MG63 (cell line): ENCODE data around the gene UPP1. TPM values are rescaled to one million over a fixed set of nuclear protein-coding genes. Genes with fewer than 3 reads are reported as not detected.
"Not testable (repeated sequence)": the region's sequence is repeated elsewhere in the genome, so short reads cannot be mapped to it uniquely, and the experiment has no call there.

Experiments
- DNase-seq: peaks from one replicate; pipeline ENCODE4 v3.0.0-alpha.2; 2020
- H3K27me3 ChIP-seq: fragments of 250-450 bp; sonication (Bioruptor Pico); 2 replicates; pipeline ENCODE4 v1.5.1; 2020; ENCODE audit warnings: mild to moderate bottlenecking, moderate library complexity
- H3K36me3 ChIP-seq: fragments of 250-450 bp; sonication (Bioruptor Pico); 2 replicates; pipeline ENCODE4 v1.5.1; 2020; ENCODE audit warnings: mild to moderate bottlenecking, moderate library complexity
- H3K4me3 ChIP-seq: fragments of 250-450 bp; sonication (Bioruptor Pico); 2 replicates; pipeline ENCODE4 v1.5.1; 2020; ENCODE audit warnings: mild to moderate bottlenecking, moderate library complexity
- H3K9me3 ChIP-seq: fragments of 250-450 bp; sonication (Bioruptor Pico); 2 replicates; pipeline ENCODE4 v1.5.1; 2020; ENCODE audit warnings: mild to moderate bottlenecking, moderate library complexity
- total RNA-seq: library from RNA; depleted of rRNA; stranded (reverse); fragments of >200 nt; shearing (Covaris generic); gene quantifications from 2 replicates; pipeline ENCODE4 v1.2.3, GENCODE V29; 2014; ENCODE audit warnings: low replicate concordance; rRNA removed

Gene UPP1
- total RNA-seq, 1 experiment from 2014 or later: 6.2 TPM

DNA sequence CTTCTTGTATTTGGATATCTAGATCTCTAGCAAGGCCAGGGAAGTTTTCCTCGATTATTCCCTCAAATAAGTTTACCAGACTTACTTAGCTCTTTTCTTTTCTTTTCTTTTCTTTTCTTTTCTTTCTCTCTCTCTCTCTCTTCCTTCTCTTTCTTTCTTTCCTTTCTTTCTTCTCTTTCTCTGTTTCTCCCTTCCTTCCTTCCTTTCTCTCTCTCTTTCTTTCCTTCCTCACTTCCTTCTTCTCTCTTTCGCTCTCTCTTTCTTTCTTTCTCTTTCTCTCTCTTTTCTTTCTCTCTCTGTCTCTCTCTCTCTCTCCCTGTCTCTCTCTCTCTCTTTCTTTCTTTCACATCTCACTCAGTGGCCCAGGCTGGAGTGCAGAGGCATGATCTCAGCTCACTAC, 37.0 kb downstream of the UPP1 start:
- Histone ChIP-seq H3K4me3 (no peak overlapping the region), H3K9me3 (peaks cover 2% of the 10 kb centered on the region; the same call in 1 of the 2 replicates), H3K27me3 (0 out of 2 replicates have a peak, but pooled peaks cover 3% of the 10 kb centered on the region), H3K36me3 (no peaks in the 10 kb centered on the region)
- no peak for DNase-seq

DNA sequence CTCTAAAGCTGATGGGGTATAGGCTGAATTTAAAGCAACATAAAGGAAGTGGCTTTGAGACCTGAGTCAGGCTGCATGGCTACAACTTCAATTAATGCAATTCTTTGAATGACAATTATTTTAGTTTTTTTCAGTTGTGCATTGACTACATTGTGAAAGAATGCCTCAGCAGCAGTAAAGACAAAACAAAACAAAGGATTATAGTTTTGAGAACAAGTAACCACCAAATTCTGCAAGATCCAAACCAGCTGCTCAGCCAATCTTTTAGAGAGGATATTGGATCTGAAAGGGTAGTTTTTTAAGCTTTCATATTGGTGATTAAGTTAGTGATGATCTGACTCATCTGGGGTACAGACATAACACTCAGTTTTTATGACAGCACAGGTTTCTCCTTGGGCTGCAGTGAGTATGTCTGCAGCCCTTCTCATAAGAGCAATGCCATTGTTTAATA, 41.6 kb downstream of the UPP1 start:
- DNase-seq: no peak
- H3K9me3 ChIP-seq: no peaks in the 10 kb centered on the region
- H3K4me3 ChIP-seq: no peak overlapping the region
- H3K27me3 ChIP-seq: 0 out of 2 replicates have a peak, but pooled peaks cover 3% of the 10 kb centered on the region
- no peaks in the 10 kb centered on the region for H3K36me3 ChIP-seq

DNA sequence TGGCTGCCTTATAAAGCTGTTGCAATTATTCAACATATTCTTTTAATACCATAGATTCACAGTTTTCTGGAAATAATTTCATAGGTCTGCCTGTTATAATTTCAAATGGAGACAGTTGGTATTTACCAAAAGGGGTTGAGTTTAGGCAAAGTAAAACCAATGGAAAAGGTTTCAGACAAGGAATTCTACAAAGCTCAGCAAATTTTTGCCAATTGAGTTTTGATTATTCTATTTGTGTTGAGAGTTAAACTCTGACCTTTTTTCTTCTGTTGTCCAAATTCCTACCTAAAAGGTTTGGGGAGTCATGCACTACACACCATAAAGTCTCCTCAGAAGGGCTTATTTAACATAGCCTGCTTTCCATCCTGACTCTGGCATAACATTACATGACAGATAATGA, 43.7 kb downstream of the UPP1 start:
- Histone ChIP-seq H3K27me3 (0 out of 2 replicates have a peak, but pooled peaks cover 3% of the 10 kb centered on the region), H3K36me3 (no peaks in the 10 kb centered on the region), H3K4me3 (no peak overlapping the region), H3K9me3 (no peaks in the 10 kb centered on the region)
- no peak for DNase-seq

DNA sequence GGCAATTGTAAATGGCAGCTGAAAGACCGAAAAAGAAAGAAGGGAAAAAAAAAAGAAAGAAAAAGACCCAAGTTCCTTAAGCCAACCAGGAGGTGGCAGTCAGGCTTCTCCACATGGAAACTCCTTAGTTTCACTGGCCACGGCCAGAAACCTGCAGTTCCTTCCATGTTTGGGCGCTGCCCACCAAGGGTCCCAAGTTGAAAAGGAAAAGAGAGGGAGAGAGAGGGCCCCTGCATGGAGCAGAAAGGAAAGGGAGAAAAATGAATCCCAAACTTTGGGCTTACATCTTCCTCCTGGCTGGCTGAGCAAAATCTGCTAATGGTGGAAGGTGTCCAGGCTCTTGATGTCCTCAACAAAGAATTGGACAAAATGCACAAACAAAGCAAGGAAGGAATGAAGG, 50.4 kb downstream of the UPP1 start:
- DNase-seq: no peak
- Histone ChIP-seq H3K36me3 (no peaks in the 10 kb centered on the region), H3K9me3 (no peaks in the 10 kb centered on the region)

DNA sequence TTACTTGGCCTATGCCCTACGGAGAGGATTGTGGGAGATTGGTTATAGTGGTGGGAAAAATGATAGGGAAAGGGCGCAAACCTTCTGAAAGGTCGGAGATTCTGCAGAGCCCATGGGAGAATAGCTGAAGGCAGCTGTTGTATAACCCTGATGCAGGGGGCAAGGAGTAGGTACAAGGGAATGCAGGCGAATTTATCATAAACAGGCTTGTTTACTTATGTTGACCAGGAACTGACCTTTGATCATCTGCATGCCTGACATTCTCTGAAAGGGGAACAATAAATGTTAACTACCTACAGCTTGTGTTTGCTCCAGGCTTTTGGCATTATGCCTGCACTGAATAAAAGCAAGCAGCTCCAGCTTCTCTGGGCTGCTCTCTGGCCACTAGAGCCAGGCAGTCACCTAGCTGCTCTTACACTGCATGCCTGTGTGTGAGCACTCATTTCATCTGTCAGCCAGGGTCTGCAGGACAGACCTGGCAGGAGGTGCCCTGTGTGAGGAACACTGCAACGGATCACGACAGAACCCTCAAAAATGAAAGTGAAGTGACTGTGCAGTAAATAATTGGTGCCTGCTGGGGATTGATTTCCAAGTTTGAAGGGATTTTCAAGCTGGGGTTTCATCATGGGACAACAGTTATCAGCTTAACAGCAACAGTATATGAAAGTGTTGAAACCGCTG, 51.1 kb downstream of the UPP1 start:
- DNase-seq: no peak

More for the DNA sequence above, 50.4 kb downstream of the UPP1 start:
- H3K27me3 ChIP-seq: no peaks in the 10 kb centered on the region
- no peak overlapping the region for H3K4me3 ChIP-seq

DNA sequence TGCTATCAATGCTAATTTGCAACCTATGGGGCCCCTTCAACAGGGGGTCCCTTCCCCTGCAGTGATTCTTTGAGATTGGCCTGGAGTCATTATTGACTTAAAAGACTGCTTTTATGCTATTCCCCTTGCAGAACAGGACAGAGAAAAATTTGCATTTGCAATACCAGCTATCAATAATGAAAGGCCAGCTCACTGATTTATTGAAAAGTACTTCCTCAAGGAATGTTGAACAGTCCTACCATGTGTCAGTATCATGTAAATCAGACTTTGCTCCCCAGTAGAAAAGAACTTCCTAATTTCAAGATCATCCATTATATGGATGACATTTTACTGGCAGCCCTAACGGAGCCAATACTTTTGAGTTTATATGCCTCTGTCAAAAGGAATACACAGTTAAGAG, 52.5 kb downstream of the UPP1 start:
- Histone ChIP-seq H3K4me3 (no peak overlapping the region), H3K27me3 (no peaks in the 10 kb centered on the region)
- no peak for DNase-seq

More for the DNA sequence above, 51.1 kb downstream of the UPP1 start:
- H3K36me3 ChIP-seq: no peaks in the 10 kb centered on the region
- H3K27me3 ChIP-seq: no peaks in the 10 kb centered on the region
- H3K4me3 ChIP-seq: no peak overlapping the region
- no peaks in the 10 kb centered on the region for H3K9me3 ChIP-seq

DNA sequence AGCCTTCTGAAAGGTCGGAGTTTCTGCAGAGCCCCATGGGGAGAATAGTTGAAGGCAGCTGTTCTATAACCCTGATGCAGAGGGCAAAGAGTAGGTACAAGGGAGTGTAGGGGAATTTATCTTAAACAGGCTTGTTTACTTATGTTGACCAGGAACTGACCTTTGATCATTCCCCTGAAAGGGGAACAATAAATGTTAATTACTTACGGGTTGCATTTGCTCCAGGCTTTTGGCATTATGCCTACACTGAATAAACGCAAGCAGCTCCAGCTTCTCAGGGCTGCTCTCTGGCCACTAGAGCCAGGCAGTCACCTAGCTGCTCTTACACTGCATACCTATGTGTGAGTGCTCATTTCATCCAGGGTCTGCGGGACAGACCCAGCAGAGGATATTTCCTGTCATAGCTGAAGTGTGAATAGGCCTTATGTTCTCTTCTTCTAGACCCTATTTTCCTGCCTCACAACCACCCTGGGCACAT, 55.3 kb downstream of the UPP1 start:
- no peaks in the 10 kb centered on the region for H3K9me3 ChIP-seq
- DNase-seq: no peak
- H3K36me3 ChIP-seq: no peaks in the 10 kb centered on the region
- no peaks in the 10 kb centered on the region for H3K27me3 ChIP-seq
- no peak overlapping the region for H3K4me3 ChIP-seq

More for the DNA sequence above, 52.5 kb downstream of the UPP1 start:
- Histone ChIP-seq H3K36me3 (no peaks in the 10 kb centered on the region), H3K9me3 (no peaks in the 10 kb centered on the region)

DNA sequence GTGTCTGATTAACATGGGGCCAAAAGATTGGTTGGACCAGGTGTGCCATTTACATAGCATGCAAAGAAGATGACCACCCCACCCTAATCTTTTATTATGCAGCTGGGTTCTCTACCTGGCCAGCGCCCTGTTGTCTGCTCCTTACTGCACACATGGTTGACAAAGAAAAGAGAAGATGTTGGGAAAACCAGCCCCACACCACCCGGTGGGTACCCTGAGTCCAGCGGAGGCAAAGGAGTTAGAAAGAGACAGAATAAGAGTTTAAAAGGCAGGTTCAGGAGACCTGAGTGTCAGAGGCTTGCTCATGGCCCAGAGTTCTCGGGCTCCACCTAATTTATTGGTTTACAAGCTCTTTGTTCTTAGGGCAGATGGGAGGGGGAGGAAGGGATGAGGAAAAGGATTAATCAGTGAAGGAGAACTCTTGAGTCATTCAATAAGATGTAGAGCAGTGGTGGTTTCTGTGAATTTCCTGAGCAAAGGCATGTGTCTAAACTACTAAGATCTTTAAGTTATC, 58.1 kb downstream of the UPP1 start:
- H3K36me3 ChIP-seq: no peaks in the 10 kb centered on the region
- H3K27me3 ChIP-seq: no peaks in the 10 kb centered on the region
- no peak overlapping the region for H3K4me3 ChIP-seq
- DNase-seq: no peak
- no peaks in the 10 kb centered on the region for H3K9me3 ChIP-seq

DNA sequence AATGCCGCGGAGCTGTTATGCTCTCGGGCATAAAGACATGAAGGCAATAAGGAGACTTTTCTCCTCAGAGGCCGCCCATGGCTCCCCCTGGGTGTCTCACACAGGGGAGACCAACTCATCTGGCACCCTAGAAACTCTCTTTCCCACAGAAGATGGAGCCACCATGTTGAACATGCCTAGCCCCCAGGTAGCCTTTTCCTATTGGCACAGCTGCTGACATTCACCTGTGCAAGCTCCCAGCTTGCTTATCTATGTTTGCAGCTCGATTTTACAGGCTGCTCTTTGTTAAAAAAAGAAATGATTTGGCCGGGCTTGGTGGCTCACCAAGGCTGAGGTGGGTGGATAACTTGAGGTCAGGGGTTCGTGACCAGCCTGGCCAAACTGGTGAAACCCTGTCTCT, 58.6 kb downstream of the UPP1 start:
- H3K9me3 ChIP-seq, H3K36me3 ChIP-seq, H3K27me3 ChIP-seq, DNase-seq, H3K4me3 ChIP-seq: not testable (repeated sequence)

DNA sequence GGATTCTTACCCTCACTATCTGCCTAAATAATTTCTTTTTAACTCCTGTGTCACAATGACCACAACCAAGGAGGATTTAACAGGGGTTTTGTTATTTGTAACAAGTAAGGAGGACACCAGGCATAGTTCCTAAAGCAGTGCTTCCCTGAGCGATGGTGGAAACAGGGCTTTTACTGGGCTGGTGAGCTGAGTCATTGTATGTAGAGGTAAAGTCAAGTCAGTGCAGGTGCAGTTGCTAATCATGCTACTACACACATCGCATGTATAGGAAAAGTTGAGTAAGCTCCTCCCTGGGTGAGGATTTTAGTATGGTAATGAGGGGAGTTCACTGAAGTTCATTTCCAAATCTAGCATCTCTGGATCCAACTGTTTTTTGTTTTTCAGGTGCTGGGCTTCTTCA, 59.2 kb downstream of the UPP1 start:
- no peak for DNase-seq
- Histone ChIP-seq H3K9me3 (no peaks in the 10 kb centered on the region), H3K27me3 (no peaks in the 10 kb centered on the region), H3K36me3 (no peaks in the 10 kb centered on the region), H3K4me3 (no peak overlapping the region)

DNA sequence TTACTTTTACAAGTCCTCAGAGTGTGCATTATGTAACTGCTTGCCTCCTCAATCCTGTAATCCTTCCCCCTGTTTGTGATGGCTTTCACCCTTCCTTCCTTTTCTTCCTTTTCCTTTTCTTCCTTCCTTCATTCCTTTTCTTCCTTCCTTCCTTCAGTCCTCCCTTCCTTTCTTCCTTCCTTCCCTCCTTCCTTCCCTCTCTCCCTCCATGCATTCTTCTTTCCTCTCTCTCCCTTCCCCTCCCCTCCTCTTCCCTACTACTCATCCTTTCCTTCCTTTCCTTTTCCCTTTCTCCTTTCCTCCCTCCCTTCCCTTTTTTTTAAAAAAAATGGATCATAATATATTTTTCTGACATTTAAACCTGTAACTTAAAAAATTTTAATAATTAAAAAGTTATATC, 60.0 kb downstream of the UPP1 start:
- no peak overlapping the region for H3K4me3 ChIP-seq
- no peaks in the 10 kb centered on the region for H3K9me3 ChIP-seq
- DNase-seq: no peak
- no peaks in the 10 kb centered on the region for H3K36me3 ChIP-seq
- no peaks in the 10 kb centered on the region for H3K27me3 ChIP-seq

DNA sequence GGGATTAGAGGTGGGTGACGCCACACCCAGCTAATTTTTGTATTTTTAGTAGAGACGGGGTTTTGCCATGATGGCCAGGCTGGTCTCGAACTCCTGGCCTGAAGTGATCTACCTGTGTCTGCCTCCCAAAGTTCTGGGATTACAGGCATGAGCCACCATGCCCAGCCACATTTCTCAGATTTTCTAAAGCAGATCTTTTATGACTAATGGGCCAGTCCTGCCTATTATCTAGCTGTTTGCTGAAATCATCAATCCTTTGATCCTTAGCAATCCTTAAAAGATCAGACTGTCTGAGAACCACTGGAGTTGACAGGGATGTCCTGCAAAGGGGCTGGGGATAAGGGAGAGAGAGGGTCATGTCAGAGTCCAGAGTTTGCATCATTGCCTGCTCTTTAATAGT, 61.0 kb downstream of the UPP1 start:
- Histone ChIP-seq H3K36me3 (no peaks in the 10 kb centered on the region), H3K4me3 (no peak overlapping the region), H3K27me3 (no peaks in the 10 kb centered on the region), H3K9me3 (no peaks in the 10 kb centered on the region)
- no peak for DNase-seq

DNA sequence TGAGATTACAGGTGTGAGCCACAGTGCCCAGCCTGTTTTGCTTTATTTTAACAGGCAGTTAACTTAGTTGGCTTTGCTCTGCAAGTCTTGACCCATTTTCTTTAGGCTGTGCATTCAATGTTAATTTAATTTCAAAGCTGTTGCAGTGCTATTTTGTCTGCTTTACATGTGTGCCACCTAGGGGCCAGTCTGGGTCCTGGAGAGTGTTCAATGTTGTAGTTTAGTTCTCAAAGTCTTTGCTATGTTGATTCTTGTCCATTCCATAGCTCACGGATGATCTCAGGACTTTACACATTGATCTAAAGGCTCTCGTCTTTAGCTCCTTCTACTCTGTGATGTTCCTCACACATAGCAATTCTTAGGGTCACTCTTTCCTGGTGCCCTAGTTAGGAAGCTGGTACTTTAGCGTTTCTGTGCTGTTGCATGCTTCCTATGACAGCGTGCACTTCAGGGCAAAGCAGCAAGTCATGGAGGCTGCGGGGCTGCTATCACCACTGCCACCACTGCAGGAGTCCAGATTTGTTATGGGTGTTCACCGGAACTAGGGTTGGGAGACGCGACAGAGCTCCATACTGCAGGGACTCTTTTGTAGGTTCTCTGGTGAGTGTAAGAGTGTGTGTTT, 65.8 kb downstream of the UPP1 start:
- H3K27me3 ChIP-seq: no peaks in the 10 kb centered on the region
- H3K9me3 ChIP-seq: no peaks in the 10 kb centered on the region
- H3K36me3 ChIP-seq: no peaks in the 10 kb centered on the region
- peak; percentile 23 for DNase-seq
- no peak overlapping the region for H3K4me3 ChIP-seq

Other genes starting within 250 kb of the UPP1 start
- 0.13 and 0.79 TPM in 2 replicates for gene PKD1L1, start 140.8 kb upstream of the UPP1 start, total RNA-seq
- 3.1 and 17.7 TPM in 2 replicates for gene HUS1, start 109.7 kb upstream of the UPP1 start, total RNA-seq
- not detected in 2 replicates for gene SUN3, start 60.2 kb upstream of the UPP1 start, total RNA-seq
- 0.23 TPM in 1 of 2 replicates, not detected in the other for gene C7orf57, start 53.7 kb upstream of the UPP1 start, total RNA-seq
- gene ABCA13, start 82.2 kb downstream of the UPP1 start, total RNA-seq: not detected in 2 replicates